Activated naive CD4-positive, alpha-beta T cell treated with anti-CD3 and anti-CD28 coated beads, Interleukin-2, amount 10 ng/mL, durations not matched to agents 7 days and 5 days (primary cell): Measurements from ENCODE around the gene BARD1.
"Not testable (repeated sequence)": the region's sequence is repeated elsewhere in the genome, so short reads cannot be mapped to it uniquely, and the experiment has no call there.

Experiments
- CTCF ChIA-PET: fragments of 350-600 bp; sonication (Branson Sonifier 250); formaldehyde crosslinking; loops from one replicate; lab custom pipeline; 2021; ENCODE audit warnings: antibody characterized with exemption; lab: Charles Lee
- DNase-seq: peaks from one replicate; pipeline ENCODE4 v3.0.0-alpha.2; 2020
- H3K27ac Mint-ChIP-seq: one replicate; pipeline ENCODE4 v1.8.0; 2021; ENCODE audit warnings: mild to moderate bottlenecking, moderate library complexity, mixed read lengths
- H3K27me3 Mint-ChIP-seq: one replicate; pipeline ENCODE4 v1.8.0; 2021; ENCODE audit warnings: mild to moderate bottlenecking, mixed read lengths
- H3K36me3 Mint-ChIP-seq: one replicate; pipeline ENCODE4 v1.8.0; 2021; ENCODE audit warnings: mixed read lengths
- H3K4me1 Mint-ChIP-seq: one replicate; pipeline ENCODE4 v1.8.0; 2021; ENCODE audit warnings: mixed read lengths
- H3K4me3 Mint-ChIP-seq: one replicate; pipeline ENCODE4 v1.8.0; 2021; ENCODE audit warnings: mild to moderate bottlenecking, moderate library complexity, mixed read lengths
- H3K9me3 Mint-ChIP-seq: one replicate; pipeline ENCODE4 v1.8.0; 2021; ENCODE audit warnings: mixed read lengths

The BARD1 gene

DNA sequence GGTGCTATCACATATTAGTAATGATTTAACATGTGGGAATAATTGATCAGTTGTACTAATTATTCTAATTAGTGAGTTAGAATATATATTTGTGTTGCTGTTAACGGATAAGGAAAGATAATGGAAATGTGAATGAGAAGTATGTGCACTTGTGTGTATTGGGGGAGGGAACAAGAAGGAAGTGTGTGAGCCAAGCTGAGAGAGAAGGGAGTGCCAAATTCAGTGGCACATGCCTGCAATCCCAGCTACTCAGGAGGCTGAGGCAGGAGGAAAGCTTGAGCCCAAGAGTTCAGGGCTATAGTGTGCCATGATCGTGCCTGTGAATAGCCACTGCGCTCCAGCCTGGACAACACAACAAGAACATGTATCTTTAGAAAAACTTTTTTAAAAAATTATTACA, 9.3 kb downstream of the BARD1 start:
- Mint-ChIP-seq H3K27me3 (no peaks in the 10 kb centered on the region), H3K9me3 (no peaks in the 10 kb centered on the region), H3K4me1 (peaks cover 45% of the 10 kb centered on the region), H3K36me3 (peaks cover 37% of the 10 kb centered on the region), H3K27ac (no peak overlapping the region), H3K4me3 (no peak overlapping the region)
- no peak for DNase-seq
- CTCF ChIA-PET, result no interaction called here

DNA sequence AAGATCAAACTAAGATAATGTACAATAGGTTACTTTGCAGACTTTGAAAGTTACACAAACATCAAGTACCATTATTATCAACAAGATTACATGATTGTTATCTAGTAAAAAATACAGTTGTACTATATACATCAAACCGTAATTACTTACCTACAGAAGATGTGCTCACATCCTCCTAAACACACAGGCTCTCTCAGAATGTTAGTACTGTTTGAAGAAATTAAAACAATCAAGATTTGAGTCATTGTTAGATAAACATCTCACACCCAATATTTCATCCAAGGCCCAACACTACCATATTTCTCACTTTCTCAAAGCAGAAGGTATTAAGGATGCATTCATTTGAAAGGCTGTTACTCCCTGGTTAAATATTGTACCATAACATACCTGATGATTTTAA, 12.6 kb downstream of the BARD1 start:
- H3K4me3 Mint-ChIP-seq, result no peak overlapping the region
- no peaks in the 10 kb centered on the region for H3K9me3 Mint-ChIP-seq
- no peaks in the 10 kb centered on the region for H3K27me3 Mint-ChIP-seq
- CTCF ChIA-PET, result no interaction called here
- H3K27ac Mint-ChIP-seq, result peak overlapping the region; percentile 2
- H3K36me3 Mint-ChIP-seq, result peaks cover 42% of the 10 kb centered on the region
- peaks cover 30% of the 10 kb centered on the region for H3K4me1 Mint-ChIP-seq
- no peak for DNase-seq

DNA sequence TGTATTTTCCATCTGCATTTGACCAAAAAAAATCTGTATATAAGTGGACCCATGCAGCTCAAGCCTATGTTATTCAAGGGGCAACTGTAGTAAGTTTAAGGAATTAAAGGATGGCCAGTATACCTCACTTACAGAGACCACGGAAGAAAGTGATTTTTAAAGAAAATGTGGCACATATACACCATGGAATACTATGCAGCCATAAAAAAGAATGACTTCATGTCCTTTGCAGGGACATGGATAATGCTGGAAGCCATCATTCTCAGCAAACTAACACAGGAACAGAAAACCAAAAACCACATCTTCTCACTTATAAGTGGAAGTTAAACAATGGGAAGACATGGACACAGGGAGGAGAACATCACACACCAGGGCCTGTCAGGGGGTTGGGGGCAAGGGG, 26.3 kb downstream of the BARD1 start:
- Mint-ChIP-seq H3K36me3 (peaks cover 73% of the 10 kb centered on the region), H3K9me3 (peaks cover 11% of the 10 kb centered on the region)
- H3K27me3 Mint-ChIP-seq, CTCF ChIA-PET, H3K27ac Mint-ChIP-seq, H3K4me3 Mint-ChIP-seq, DNase-seq, H3K4me1 Mint-ChIP-seq: not testable (repeated sequence)

DNA sequence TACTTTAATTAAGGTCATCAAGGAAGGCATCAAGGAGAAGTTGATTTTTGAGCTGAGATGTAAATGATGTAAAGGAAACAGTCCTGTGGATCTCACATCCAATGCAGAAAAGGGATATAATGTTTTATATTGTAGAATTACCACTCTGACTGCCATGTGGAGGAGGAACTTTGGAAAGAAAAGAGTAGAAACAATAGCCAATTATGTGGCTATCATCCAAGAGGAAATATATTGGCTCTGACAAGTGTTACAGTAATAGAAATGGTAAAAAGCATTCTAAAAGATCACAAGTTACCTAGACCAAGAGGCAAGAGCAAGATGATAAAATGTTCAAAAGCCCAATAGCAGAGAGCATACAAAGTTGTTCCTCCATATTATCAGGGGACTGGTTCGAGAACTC, 26.8 kb downstream of the BARD1 start:
- no peak for DNase-seq
- H3K4me3 Mint-ChIP-seq, result no peak overlapping the region
- H3K4me1 Mint-ChIP-seq, result no peaks in the 10 kb centered on the region
- H3K36me3 Mint-ChIP-seq, result peaks cover 72% of the 10 kb centered on the region
- CTCF ChIA-PET, result no interaction called here
- no peaks in the 10 kb centered on the region for H3K27me3 Mint-ChIP-seq
- H3K27ac Mint-ChIP-seq, result no peak overlapping the region
- H3K9me3 Mint-ChIP-seq, result peaks cover 11% of the 10 kb centered on the region

DNA sequence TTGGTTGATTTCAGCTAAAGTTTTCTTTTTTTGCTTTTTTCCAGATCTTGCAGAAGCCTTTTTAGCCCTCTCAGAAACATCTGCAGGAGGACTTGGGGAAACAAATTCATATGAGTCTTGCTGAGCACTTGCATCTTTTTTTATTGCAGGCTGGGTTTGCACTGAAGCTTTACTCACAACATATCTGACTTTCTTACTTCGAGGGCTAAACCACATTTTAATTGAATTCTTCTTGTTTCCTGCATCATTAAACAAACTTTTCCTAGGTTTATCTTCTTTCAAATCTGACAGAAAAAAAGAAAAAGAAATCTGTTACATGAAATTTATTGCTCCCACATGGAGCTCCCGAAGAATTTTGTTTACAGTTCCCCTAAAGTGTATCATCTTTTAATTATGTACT, 28.3 kb downstream of the BARD1 start:
- no peak overlapping the region for H3K27ac Mint-ChIP-seq
- peaks cover 78% of the 10 kb centered on the region for H3K36me3 Mint-ChIP-seq
- H3K4me3 Mint-ChIP-seq, result no peak overlapping the region
- no peaks in the 10 kb centered on the region for H3K27me3 Mint-ChIP-seq
- no peak for DNase-seq
- H3K9me3 Mint-ChIP-seq, result peaks cover 11% of the 10 kb centered on the region
- no peaks in the 10 kb centered on the region for H3K4me1 Mint-ChIP-seq
- CTCF ChIA-PET, result no interaction called here

DNA sequence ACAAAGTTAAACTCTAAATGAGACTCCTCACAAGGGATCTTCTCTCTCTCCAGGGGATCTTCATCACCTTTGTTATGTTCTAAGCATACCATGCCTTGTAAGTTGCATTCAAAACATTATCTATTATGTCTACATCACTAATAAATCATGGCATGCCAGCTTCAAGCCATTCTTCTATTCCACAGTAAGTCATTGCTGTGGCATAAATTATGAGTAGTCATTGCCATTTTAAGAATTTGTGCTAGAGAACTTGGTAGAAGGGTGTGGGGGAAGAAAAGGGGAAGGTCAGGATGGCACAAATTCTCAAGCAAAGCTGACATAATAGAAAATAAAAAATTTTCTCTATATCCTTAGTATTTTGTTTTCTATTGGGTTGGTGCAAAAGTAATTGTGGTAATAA, 33.5 kb downstream of the BARD1 start:
- no peaks in the 10 kb centered on the region for H3K9me3 Mint-ChIP-seq
- no peak for DNase-seq
- no peak overlapping the region for H3K4me3 Mint-ChIP-seq
- CTCF ChIA-PET, result interaction anchor here (0.8 kb wide), 1 partner anchor 10 kb away, joined by 3 read pairs; no protein-coding TSS in a partner anchor
- no peaks in the 10 kb centered on the region for H3K27me3 Mint-ChIP-seq
- no peak overlapping the region for H3K27ac Mint-ChIP-seq
- no peaks in the 10 kb centered on the region for H3K4me1 Mint-ChIP-seq
- peaks cover 63% of the 10 kb centered on the region for H3K36me3 Mint-ChIP-seq

DNA sequence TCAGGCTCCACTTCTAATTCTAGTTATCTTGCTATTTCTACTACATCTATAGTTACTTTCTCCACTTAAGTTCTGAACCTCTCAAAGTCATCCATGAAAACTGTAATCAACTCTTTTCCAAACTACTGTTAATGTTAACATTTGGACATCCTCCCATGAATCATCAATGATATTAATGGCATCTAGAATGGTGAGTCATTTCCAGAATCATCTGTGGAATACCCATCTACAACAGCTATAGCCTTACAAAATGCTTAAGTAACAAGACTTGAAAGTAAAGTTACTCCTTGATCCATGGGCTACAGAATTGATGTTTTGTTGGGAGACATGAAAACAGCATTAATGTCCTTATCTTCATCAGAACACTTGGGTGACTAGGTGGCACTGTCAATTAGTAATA, 35.4 kb downstream of the BARD1 start:
- peaks cover 53% of the 10 kb centered on the region for H3K36me3 Mint-ChIP-seq
- no peak overlapping the region for H3K27ac Mint-ChIP-seq
- no peaks in the 10 kb centered on the region for H3K27me3 Mint-ChIP-seq
- no peak for DNase-seq
- H3K4me1 Mint-ChIP-seq, result no peaks in the 10 kb centered on the region
- no peaks in the 10 kb centered on the region for H3K9me3 Mint-ChIP-seq
- CTCF ChIA-PET, result no interaction called here
- H3K4me3 Mint-ChIP-seq, result no peak overlapping the region

DNA sequence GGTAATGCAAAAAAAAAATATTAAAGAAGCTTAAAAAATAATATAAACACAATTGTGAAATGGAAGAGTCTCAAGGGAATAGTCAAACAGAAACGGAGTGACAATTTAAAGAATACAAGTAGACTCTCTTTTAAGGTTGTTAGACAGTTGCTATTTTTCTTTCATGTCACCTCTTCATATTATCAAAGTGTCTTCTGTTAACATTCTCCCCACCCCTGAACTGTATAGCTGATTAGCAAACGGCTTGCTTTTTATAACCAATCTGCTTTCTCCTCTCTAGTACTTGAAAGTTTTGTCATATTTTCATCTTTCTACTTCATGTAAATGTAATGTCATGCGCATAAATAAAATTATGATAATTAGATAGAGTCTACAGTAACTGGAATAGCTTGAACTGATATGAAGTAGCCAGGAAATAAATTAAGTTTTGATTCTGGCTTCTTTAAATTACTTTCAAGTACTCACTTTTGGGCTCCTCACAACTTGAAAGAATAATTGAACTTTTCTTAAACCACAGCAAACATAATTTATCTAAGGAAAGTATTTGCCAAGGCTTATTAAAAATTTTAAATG, 37.0 kb downstream of the BARD1 start:
- Mint-ChIP-seq H3K9me3 (no peaks in the 10 kb centered on the region), H3K4me3 (no peak overlapping the region), H3K4me1 (no peaks in the 10 kb centered on the region), H3K27ac (no peak overlapping the region), H3K27me3 (no peaks in the 10 kb centered on the region), H3K36me3 (peaks cover 57% of the 10 kb centered on the region)
- DNase-seq, result no peak
- CTCF ChIA-PET, result no interaction called here

DNA sequence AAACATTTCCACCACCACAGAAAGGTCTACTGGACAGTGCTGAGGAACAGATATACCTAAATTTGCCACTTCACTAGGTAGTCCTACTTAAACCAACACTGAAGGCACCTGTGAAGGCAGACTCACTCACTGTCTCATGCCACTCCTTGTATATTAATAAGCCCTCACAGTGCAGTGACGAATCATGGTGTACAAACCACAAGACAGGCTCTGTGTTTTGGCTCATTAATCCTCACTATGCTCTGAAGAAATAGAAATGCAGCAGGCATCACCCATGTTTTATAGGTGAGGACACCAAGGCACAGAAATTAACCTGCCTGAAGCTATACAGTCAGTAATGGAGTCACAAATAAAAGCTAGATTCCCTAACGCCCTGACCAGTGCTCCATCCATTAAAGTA, 44.3 kb downstream of the BARD1 start:
- Mint-ChIP-seq H3K4me1 (no peaks in the 10 kb centered on the region), H3K27ac (no peak overlapping the region), H3K9me3 (no peaks in the 10 kb centered on the region), H3K36me3 (peaks cover 63% of the 10 kb centered on the region), H3K27me3 (no peaks in the 10 kb centered on the region), H3K4me3 (no peak overlapping the region)
- DNase-seq, result no peak
- CTCF ChIA-PET, result interaction anchor here (0.7 kb wide), 1 partner anchor 11 kb away, joined by 3 read pairs; no protein-coding TSS in a partner anchor

DNA sequence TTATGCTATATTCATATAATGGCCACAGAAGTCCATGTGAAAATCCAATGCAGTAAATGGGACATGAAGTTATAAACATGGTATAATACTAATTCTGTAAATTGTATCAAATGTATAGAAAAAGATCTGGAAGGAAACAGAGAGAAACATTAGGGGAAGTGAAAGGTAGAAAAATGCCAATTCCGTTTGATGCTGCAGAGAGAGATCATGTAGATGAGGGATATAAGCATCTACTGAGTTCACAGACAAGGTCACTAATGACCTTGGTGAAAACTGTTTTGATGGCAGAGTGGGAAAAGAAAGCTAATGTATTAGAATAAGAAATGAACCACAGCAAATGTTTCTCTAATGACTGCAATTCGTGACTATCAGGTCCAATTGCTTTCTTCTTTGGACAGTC, 56.0 kb downstream of the BARD1 start:
- no peak for DNase-seq
- Mint-ChIP-seq H3K27me3 (no peaks in the 10 kb centered on the region), H3K4me1 (no peaks in the 10 kb centered on the region), H3K36me3 (peaks cover 62% of the 10 kb centered on the region), H3K4me3 (no peak overlapping the region), H3K9me3 (no peaks in the 10 kb centered on the region), H3K27ac (no peak overlapping the region)
- CTCF ChIA-PET, result no interaction called here

DNA sequence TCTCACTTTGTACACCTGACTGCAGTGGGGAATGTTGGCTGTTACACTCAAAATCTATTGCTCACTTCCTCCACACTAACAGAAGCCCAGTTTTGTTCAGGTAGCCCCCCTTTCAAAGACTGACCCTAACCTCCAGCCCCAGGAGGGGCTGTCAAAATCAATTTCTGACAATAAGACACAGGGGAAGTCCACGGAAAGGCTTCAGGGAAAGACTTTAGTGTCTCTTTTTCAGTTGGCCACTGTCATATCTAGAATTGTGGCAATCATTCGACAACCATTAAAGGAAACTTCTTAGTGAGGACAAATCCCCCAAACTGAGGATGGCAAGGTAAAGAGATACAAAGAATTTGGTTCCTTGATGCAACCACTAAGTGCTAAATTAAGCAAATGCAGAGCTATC, 59.0 kb downstream of the BARD1 start:
- Mint-ChIP-seq H3K27ac (no peak overlapping the region), H3K4me1 (no peaks in the 10 kb centered on the region)
- DNase-seq, result no peak

DNA sequence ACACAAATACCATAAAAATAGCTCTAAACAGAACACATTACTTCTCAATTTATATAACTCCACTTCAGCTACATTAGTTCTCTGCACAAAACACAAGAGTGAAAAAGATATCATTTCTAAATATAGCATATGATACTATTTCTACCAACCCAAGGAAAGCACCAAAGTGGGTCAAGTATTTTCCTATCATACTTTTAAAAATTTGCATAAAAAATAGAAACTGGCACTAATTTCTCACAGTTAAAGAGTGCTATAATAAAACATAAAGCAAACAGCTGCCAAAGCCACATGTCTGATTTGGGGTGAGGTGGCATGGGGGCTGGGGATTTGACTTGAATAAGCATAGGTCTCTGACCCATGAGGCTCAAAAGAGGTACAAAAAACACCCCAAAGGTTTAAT, 61.5 kb downstream of the BARD1 start:
- H3K27me3 Mint-ChIP-seq, result no peaks in the 10 kb centered on the region
- no peak overlapping the region for H3K27ac Mint-ChIP-seq
- peaks cover 61% of the 10 kb centered on the region for H3K36me3 Mint-ChIP-seq
- H3K4me1 Mint-ChIP-seq, result no peaks in the 10 kb centered on the region
- CTCF ChIA-PET, result no interaction called here
- H3K9me3 Mint-ChIP-seq, result no peaks in the 10 kb centered on the region
- no peak overlapping the region for H3K4me3 Mint-ChIP-seq
- no peak for DNase-seq

More for the DNA sequence above, 59.0 kb downstream of the BARD1 start:
- Mint-ChIP-seq H3K9me3 (no peaks in the 10 kb centered on the region), H3K36me3 (peaks cover 61% of the 10 kb centered on the region), H3K27me3 (no peaks in the 10 kb centered on the region), H3K4me3 (no peak overlapping the region)
- CTCF ChIA-PET, result no interaction called here

DNA sequence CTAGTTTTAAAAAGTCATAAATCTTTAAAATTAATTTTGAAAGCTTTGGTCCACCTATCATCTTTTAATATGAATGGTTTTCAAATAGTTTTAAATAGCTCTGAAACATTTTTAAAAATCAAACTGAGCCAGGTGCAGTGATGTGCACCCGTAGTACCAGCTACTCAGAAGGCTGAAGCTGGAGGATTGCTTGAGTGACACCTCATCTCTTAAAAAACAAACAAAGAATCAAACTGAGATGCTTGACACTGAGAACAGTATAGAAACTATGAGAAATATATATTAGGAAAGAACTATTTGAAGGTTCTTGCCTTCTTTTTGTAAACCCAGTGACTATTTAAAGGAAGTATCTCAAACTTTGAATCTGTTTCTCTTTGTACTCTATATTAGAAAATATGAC, 67.4 kb downstream of the BARD1 start:
- DNase-seq, result no peak
- H3K4me3 Mint-ChIP-seq, result no peak overlapping the region
- no peaks in the 10 kb centered on the region for H3K27me3 Mint-ChIP-seq
- CTCF ChIA-PET, result no interaction called here
- peaks cover 6% of the 10 kb centered on the region for H3K4me1 Mint-ChIP-seq
- H3K36me3 Mint-ChIP-seq, result peaks cover 47% of the 10 kb centered on the region
- H3K9me3 Mint-ChIP-seq, result no peaks in the 10 kb centered on the region
- H3K27ac Mint-ChIP-seq, result no peak overlapping the region

DNA sequence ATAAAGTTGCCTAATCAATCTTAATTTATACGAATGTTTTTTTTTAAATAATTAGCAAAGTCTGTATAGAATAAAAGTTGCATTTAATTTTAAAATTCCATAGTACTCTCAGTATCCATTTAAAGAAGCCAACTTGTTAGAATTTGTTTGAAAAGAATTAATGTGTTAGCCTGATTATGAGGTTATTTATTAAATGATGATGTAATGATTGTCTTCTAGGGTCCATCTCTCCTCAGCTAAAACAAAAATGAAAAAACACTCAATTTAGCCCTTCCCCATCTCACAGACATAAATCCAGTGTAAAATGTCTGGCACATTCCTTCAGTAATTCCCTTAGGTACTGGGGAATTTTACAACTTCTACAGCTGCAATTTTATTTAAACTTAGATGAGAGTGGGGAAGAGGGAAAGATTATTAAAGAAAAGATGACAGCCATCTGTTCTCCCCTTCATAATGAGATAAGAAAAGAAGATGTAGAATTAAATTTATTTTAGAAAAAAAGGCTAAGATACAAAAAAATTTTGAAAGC, 68.6 kb downstream of the BARD1 start:
- no peaks in the 10 kb centered on the region for H3K9me3 Mint-ChIP-seq
- H3K36me3 Mint-ChIP-seq, result peaks cover 42% of the 10 kb centered on the region
- no peaks in the 10 kb centered on the region for H3K27me3 Mint-ChIP-seq
- CTCF ChIA-PET, result interaction anchor here (0.6 kb wide), 1 partner anchor 10 kb away, joined by 3 read pairs; no protein-coding TSS in a partner anchor
- no peak overlapping the region for H3K27ac Mint-ChIP-seq
- H3K4me1 Mint-ChIP-seq, result peaks cover 6% of the 10 kb centered on the region
- DNase-seq, result no peak
- H3K4me3 Mint-ChIP-seq, result no peak overlapping the region

DNA sequence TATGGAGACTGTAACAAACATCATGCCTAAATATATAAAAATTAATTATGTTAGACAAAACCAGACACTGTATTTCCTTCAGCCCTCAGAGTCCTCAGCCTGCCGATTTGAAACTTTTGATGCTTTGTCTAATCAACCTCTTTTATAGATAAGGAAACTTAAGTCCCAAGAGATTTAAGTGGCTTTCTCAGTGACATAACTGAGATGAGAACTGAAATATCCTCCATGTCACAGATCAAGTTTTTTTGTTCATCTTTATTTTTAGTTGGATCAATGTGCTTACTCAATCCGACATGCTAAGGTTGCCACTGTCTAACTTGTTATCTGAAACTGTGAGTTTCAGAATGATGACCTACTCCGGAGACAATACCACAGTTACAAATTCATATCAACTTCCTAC, 72.3 kb downstream of the BARD1 start:
- Mint-ChIP-seq H3K36me3 (peaks cover 24% of the 10 kb centered on the region), H3K4me1 (peaks cover 6% of the 10 kb centered on the region), H3K27ac (no peak overlapping the region)

More for the DNA sequence above, 72.3 kb downstream of the BARD1 start:
- Mint-ChIP-seq H3K4me3 (no peak overlapping the region), H3K9me3 (no peaks in the 10 kb centered on the region), H3K27me3 (no peaks in the 10 kb centered on the region)
- no peak for DNase-seq
- CTCF ChIA-PET, result no interaction called here
